HG02588 (cell line): ENCODE data around the gene TLX2.
"Not testable (repeated sequence)": the region's sequence is repeated elsewhere in the genome, so short reads cannot be mapped to it uniquely, and the experiment has no call there.

Experiments used
- ATAC-seq: cut with Tn5 transposase; IDR thresholded peaks from one replicate; pipeline ENCODE4 v1.9.1; 2021; ENCODE audit warnings: mild to moderate bottlenecking, moderate library complexity; ENCODE audit not compliant: unreplicated experiment

Gene TLX2

DNA sequence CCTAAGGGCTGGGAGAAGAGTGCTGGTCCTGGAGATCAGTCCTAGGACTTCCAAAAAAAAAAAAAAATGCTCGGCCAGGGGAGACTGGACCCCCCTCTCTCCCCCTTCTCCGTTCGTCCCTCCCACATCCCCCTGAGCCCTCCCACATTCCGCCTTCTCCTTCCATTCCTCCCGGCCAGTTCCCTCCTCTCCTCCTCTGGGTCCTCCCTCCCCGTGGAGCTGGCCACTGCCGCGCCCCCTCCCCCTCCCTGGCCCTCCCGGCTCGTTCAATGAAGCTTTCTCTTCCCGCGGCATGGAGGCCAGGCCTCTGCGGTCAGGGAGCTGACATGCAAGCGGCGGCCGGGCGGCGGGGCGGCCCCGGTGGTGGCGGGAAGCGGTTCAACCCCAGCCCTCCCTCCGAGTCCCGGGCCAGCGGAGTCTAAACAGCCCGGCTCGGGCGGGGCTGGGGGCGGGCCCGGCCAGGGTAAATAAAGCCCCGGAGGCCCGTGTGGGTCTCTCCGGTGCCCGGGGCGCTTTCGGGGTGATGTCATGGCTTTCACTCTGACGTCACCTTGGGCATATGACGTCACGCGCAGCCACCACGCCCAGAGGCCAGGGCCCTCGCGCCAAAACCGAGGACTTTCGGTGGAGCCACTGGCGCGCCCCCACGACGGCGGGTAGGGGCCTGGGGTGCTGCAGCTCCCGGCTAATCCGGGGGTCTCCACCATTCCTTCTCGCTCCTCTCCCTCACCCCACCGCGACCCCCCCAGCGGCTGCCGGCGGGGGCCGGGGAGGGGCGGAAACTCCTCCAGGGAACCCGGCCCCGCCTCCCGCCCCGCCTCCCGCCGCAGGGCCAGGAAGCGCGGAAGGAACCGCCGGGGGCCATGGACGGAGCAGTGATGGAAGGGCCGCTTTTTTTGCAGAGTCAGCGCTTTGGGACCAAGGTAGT is 39.9 kb downstream of the TLX2 start, which contains the start of the genes DOK1 and LOXL3:
TSS of gene DOK1 (plus strand) at position 829 of the 928 bp plus-strand sequence. CDS start at position 864, 35 bp downstream.
TSS of gene LOXL3 (minus strand) at position 51 of the 928 bp plus-strand sequence. CDS start 1,308 bp downstream, outside the sequence.
- ATAC-seq, result peak; percentile 53

DNA sequence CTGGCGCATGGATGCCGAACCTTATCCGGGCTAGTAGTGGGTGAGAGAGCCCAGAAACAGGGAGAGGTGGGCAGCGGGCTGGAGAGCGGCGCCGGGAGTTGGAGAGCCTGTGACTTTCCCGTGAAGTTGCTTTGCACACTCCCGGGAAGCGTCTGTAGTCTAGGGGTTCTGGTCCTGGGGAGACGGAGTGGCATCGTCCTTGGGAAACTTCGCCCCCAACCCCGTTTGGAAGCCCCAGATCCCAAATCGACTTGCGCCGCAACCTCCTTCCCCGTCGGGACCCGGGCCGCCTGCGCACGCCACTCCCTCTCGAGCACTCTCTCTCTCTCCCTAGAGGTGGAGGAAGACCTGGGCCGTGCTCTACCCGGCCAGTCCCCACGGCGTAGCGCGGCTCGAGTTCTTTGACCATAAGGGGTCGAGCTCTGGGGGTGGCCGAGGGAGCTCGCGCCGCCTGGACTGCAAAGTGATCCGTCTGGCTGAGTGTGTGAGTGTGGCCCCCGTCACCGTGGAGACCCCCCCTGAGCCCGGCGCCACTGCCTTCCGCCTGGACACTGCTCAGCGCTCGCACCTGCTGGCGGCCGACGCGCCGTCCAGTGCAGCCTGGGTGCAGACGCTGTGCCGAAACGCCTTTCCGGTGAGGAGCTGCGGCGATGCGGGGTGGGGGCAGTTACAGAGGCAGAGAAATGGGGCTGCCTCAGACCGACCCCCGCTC is 40.7 kb downstream of the TLX2 start:
- ATAC-seq, result peak; percentile 35

DNA sequence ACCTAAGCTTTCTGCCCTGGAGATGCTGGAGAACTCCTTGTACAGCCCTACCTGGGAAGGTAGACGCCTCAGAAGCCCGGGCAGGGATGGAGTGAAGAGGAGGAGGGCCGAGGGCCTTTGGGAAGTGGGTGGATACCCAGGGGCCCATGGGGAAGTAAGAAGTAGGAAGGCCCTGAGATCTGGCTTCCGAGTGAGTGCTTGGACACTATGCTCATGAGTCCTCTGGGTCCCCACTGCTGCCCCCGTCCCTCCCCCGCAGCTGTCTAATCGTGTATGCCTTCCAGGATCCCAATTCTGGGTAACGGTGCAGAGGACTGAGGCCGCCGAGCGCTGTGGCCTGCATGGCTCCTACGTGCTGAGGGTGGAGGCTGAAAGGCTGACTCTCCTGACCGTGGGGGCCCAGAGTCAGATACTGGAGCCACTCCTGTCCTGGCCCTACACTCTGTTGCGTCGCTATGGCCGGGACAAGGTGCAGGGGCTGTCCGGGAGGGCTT is 41.4 kb downstream of the TLX2 start:
- ATAC-seq, result no peak

DNA sequence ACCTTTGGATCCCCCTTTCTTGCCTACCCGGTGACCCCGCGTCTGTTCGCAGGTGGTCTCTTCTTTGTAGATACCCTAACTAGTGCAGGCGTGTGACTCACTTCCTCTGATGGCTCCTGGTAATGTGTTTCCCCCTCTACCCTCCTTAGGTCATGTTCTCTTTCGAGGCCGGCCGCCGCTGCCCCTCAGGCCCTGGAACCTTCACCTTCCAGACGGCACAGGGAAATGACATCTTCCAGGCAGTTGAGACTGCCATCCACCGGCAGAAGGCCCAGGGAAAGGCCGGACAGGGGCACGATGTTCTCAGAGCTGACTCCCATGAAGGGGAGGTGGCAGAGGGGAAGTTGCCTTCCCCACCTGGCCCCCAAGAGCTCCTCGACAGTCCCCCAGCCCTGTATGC is 41.9 kb downstream of the TLX2 start:
- no peak for ATAC-seq

DNA sequence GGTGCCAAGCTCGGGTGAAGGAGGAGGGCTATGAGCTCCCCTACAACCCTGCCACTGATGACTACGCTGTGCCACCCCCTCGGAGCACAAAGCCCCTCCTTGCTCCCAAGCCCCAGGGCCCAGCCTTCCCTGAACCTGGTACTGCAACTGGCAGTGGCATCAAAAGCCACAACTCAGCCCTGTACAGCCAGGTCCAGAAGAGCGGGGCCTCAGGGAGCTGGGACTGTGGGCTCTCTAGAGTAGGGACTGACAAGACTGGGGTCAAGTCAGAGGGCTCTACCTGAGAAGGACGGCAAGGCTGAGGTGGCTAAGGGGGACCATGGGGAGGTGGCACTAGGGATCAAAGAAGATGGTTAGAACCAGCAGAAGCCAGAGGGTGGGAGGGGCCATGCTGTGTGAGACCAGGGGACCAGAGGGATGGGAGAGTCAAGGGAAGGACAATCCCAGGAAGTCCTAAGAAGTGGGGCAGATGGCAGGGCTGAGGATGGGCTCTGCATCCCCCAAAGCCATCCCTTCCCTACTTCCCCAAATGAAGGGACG is 42.7 kb downstream of the TLX2 start:
- no peak for ATAC-seq

DNA sequence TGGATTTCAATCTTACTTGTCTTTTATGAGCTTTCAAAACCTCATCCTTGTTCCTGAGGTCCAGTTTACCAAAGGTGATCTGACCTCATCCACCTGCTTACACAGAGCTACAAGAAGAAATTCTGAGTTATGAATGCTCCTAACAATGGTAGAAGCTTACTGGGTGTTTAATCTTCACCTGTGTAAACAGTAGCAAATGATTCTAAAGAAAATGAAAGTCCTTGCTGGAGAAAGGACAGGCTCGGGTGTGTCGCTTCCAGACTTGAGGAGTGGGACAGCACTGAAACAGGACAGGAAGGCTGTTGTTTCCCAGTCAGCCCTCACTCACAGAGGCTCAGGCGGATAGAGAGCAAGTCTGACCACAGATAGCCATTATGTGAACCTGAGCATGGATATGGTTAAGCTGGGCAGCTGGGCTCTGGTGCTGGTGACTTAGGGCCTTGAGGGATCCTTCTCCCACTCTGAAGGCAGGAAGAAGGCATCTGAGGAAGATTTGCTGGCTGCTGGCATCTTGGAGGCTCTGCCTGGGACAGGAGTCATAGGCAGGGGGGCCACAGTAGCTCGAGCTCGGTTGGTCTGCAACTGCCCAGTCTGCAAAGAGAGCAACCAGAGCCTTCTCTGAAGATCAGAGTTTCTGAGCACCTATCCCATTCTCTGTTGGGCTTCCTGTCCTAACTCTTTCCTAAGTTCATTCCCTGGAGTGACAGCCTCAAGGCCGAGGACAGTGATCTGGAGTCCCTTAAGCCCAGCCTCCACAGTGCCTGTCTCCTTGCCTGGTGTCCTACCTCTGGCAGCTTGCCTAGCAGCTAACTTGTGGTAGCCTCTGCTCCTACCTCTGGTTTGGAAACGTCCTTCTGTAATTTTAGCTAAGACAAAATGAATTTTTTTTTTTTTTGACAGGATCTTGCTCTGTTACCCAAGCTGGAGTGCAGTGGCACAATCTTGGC is 44.3 kb downstream of the TLX2 start:
- no peak for ATAC-seq

DNA sequence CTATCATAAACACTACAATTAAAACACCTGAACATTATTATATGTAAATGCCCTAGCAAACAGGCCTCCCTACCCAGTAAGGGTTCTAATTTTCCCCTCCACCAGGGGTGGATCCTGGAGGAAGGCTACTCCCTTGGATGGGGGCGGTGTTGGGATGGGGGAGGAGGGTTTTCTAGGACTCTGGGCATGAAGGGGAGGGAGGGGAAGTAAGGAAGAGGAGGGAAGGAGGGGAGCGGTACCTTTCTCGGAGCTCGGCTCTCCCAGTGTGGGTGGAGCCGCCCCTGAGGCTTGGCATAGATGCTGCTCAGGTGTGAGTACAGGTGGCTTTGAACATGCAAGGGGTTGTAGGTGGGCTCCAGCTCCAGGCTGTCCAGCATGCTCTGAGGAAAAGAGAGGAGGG is 45.7 kb downstream of the TLX2 start:
- no peak for ATAC-seq

DNA sequence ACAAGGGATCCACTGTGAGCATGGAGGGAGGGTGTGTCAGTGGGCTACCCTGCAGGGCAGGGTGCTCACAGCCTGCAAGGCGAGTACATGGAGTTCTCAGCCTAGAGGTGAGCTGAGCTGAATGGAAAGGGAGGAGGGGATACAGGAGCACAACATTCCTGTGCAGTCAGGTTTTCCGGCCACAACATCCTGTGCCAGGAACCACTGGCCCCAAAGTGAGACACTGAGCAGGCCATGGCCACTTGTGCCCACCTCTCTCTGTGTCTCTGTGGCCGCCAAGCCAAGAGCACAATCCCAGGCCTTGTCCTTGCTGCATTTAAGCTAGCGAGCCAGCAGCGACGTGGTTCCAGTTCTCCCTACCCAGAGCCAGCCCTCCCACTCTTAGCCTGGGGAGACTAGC is 46.3 kb downstream of the TLX2 start:
- no peak for ATAC-seq

DNA sequence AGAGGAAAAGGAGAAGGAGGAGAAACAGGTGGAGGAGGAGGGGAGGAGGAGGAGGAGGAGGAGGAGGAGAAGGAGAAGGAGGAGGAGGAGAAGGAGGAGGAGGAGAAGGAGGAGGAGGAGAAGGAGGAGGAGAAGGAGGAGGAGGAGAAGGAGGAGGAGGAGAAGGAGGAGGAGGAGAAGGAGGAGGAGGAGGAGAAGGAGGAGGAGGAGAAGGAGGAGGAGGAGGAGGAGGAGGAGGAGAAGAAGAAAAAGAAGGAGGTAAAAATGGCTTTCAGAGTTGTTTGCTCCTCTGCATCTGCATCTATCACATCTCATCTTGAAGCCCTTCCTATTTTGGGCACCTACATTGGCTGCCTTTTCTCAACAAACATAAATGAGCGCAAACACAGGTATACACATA is 46.8 kb downstream of the TLX2 start:
- not testable (repeated sequence) for ATAC-seq

DNA sequence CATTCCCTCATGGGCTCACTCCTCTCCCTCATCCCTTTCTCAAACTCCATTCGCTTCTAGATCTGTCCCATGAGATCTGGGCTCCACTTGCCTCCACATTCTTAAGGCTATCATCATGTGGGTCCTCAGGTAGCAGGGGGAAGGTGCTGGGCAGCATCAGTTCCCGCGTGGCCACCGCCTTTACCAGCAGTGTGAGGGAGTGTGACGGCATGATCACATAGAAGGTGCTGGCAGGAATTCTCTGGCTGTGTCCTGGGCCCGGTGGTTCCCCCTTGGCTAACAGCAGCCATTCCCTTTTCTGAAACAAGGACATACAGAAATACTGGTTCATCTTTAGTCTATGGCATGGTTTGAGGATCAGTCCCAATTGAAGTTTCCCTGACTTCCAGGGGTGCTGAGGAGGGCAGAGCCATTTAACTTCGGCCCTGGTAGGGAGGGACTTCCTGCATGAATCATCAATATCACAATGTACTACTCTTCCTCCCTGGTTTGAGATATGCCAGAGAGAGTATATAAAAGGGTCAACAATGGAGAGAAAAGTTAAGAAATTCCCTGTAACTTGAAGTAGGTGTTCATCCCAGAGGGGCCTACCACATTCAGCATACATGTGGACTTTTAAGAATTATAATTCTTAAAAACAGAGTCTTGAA is 48.0 kb downstream of the TLX2 start:
- no peak for ATAC-seq

DNA sequence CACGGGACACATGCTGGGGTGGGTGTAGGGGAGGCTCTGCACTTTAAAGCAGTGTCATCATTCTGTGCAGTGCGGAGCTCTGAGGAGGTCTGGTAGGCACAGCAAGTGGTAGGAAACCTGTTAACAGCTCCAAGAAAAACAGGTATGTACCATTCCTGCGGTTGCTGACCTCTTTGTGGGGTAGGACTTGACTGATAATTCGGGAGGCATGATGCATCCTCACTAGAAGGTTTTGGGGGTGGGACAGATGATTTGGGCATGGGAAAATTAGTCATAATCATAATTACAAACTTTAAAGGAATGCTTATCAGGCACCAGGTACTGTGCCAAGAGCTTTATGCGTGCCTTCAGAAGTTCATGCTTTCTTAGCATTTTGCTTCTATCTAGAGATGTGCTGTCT is 50.0 kb downstream of the TLX2 start:
- no peak for ATAC-seq

DNA sequence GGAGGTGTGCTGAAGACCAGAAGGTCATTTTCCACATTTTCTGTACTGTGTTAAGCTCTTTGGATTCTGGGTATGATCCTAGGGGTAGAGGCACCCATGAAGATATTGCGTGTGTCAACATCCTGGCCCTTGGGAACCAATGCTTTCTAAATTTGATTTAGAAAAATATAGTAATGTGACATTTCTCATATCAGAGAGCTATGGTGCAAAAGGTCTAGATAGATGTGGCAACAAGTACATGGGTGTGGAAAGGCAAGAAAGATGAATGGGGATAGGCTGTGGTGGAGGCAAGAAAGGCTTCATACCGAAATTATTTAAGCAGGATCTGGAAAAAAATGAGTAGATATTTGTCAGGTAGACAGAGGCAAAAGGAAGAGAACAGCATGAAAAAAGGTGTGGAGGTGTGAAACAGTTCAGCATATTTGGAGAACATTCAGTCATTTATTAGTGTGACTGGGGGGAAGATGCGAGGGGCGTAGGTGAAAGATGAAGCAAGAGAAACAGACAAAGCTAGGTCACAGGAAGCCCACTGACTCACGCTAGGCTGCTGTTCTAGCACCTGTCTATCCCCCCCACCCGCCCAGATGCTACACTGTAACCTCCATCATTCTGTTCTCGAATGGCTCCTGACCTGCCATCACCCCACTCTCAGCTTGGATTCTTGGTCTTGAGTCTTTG is 52.0 kb downstream of the TLX2 start:
- ATAC-seq, result no peak

DNA sequence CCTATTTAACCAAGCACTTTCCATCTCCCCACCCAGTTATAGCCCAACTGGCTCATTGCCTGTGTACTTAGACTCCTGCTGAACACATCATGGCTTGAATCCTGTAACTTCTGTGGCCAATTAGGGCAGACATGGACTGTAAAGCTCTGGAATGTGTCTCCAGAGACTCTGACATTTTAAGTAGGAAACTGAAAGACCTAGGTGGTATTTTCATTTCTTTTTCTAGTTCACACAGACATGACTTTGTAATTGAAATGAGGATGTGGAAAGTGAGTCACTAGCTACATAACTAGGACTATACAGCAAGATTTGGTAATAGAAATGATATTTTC is 52.5 kb downstream of the TLX2 start:
- ATAC-seq, result no peak
